Activated naive CD4-positive, alpha-beta T cell treated with anti-CD3 and anti-CD28 coated beads for 36 hours (primary cell): ENCODE data around the gene KRTAP10-2. TPM values are rescaled to one million over a fixed set of nuclear protein-coding genes. Genes with fewer than 3 reads are reported as not detected.

ENCODE experiments used
- CTCF ChIA-PET: fragments of 350-600 bp; sonication (Branson Sonifier 250); formaldehyde crosslinking; loops from one replicate; lab custom pipeline; 2021; ENCODE audit warnings: antibody characterized with exemption; lab: Charles Lee
- DNase-seq: peaks from one replicate; pipeline ENCODE4 v3.0.0-alpha.2; 2020
- H3K27ac Mint-ChIP-seq: one replicate; pipeline ENCODE4 v1.8.0; 2021; ENCODE audit warnings: mild to moderate bottlenecking, mixed read lengths
- H3K27me3 Mint-ChIP-seq: one replicate; pipeline ENCODE4 v1.8.0; 2021; ENCODE audit warnings: low read depth, mixed read lengths
- H3K36me3 Mint-ChIP-seq: one replicate; pipeline ENCODE4 v1.8.0; 2021; ENCODE audit warnings: low read depth, mixed read lengths
- H3K4me1 Mint-ChIP-seq: one replicate; pipeline ENCODE4 v1.8.0; 2021; ENCODE audit warnings: low read depth, mixed read lengths
- H3K4me3 Mint-ChIP-seq: one replicate; pipeline ENCODE4 v1.8.0; 2021; ENCODE audit warnings: mild to moderate bottlenecking, moderate library complexity, mixed read lengths
- H3K9me3 Mint-ChIP-seq: one replicate; pipeline ENCODE4 v1.8.0; 2021; ENCODE audit warnings: mixed read lengths
- intact Hi-C: fragments of 100-400 bp; cut with micrococcal nuclease; formaldehyde crosslinking; loops from one replicate; pipeline ENCODE4 v1.15.1; 2023
- total RNA-seq, 2 experiments: library from RNA; stranded (reverse); gene quantifications; one replicate each; pipeline ENCODE4 v1.2.3, GENCODE V29; 2021

The KRTAP10-2 gene
- total RNA-seq, 2 experiments from 2014 or later = not detected

GRCh38 chr21:44514218-44514520 lies 37.1 kb downstream of the KRTAP10-2 start:
- no peaks in the 10 kb centered on the region for H3K9me3 Mint-ChIP-seq
- CTCF ChIA-PET = interaction anchor here (1.4 to 2.2 kb wide), 2 partner anchors 229 to 279 kb away, joined by 6 to 8 read pairs; no protein-coding TSS in a partner anchor
- no peaks in the 10 kb centered on the region for H3K27me3 Mint-ChIP-seq
- DNase-seq = no peak
- H3K4me1 Mint-ChIP-seq = peaks cover 5% of the 10 kb centered on the region
- H3K27ac Mint-ChIP-seq = no peak overlapping the region
- no peak overlapping the region for H3K4me3 Mint-ChIP-seq
- H3K36me3 Mint-ChIP-seq = no peaks in the 10 kb centered on the region
- intact Hi-C loops = loop anchor here (5.0 kb wide), 2 partner anchors 363 to 418 kb away; no protein-coding TSS in a partner anchor

- Mint-ChIP-seq H3K36me3 (no peaks in the 10 kb centered on the region), H3K27me3 (no peaks in the 10 kb centered on the region), H3K27ac (no peak overlapping the region), H3K4me1 (peaks cover 5% of the 10 kb centered on the region), H3K9me3 (no peaks in the 10 kb centered on the region), H3K4me3 (no peak overlapping the region)
- CTCF ChIA-PET = interaction anchor here (1.4 to 2.2 kb wide), 2 partner anchors 229 to 280 kb away, joined by 6 to 8 read pairs; no protein-coding TSS in a partner anchor
- intact Hi-C loops = loop anchor here (5.0 kb wide), 2 partner anchors 364 to 419 kb away; no protein-coding TSS in a partner anchor
- no peak for DNase-seq
Measured at GRCh38 chr21:44513389-44514217, 37.7 kb downstream of the KRTAP10-2 start.

GRCh38 chr21:44512496-44513388 lies 38.6 kb downstream of the KRTAP10-2 start:
- intact Hi-C loops = loop anchor here (5.0 kb wide), 2 partner anchors 365 to 420 kb away; no protein-coding TSS in a partner anchor
- CTCF ChIA-PET = interaction anchor here (2.2 to 2.7 kb wide), 2 partner anchors 230 to 281 kb away, joined by 8 to 27 read pairs; no protein-coding TSS in a partner anchor

GRCh38 chr21:44511938-44512275 lies 39.4 kb downstream of the KRTAP10-2 start:
- H3K27me3 Mint-ChIP-seq = no peaks in the 10 kb centered on the region
- H3K4me1 Mint-ChIP-seq = peaks cover 5% of the 10 kb centered on the region
- H3K9me3 Mint-ChIP-seq = no peaks in the 10 kb centered on the region
- intact Hi-C loops = loop anchor here (5.0 kb wide), 2 partner anchors 365 to 420 kb away; no protein-coding TSS in a partner anchor
- no peak overlapping the region for H3K27ac Mint-ChIP-seq
- H3K36me3 Mint-ChIP-seq = no peaks in the 10 kb centered on the region
- CTCF ChIA-PET = interaction anchor here (2.5 to 2.7 kb wide), 2 partner anchors 229 to 282 kb away, joined by 27 to 37 read pairs; no protein-coding TSS in a partner anchor
- no peak overlapping the region for H3K4me3 Mint-ChIP-seq
- no peak for DNase-seq

More at GRCh38 chr21:44512496-44513388, 38.6 kb downstream of the KRTAP10-2 start:
- Mint-ChIP-seq H3K4me3 (no peak overlapping the region), H3K4me1 (peaks cover 5% of the 10 kb centered on the region), H3K27ac (no peak overlapping the region), H3K27me3 (no peaks in the 10 kb centered on the region), H3K9me3 (no peaks in the 10 kb centered on the region), H3K36me3 (no peaks in the 10 kb centered on the region)
- DNase-seq = no peak

- intact Hi-C loops = loop anchor here (5.0 kb wide), 2 partner anchors 366 to 421 kb away; no protein-coding TSS in a partner anchor
- CTCF ChIA-PET = interaction anchor here (0.6 to 2.7 kb wide), 19 partner anchors 8 to 350 kb away, joined by 3 to 37 read pairs (median 3); no protein-coding TSS in a partner anchor
- DNase-seq = no peak
- H3K4me1 Mint-ChIP-seq = peaks cover 5% of the 10 kb centered on the region
- H3K27ac Mint-ChIP-seq = no peak overlapping the region
- H3K27me3 Mint-ChIP-seq = no peaks in the 10 kb centered on the region
- H3K4me3 Mint-ChIP-seq = no peak overlapping the region
- no peaks in the 10 kb centered on the region for H3K36me3 Mint-ChIP-seq
- no peaks in the 10 kb centered on the region for H3K9me3 Mint-ChIP-seq
Measured at GRCh38 chr21:44511219-44511937, 39.9 kb downstream of the KRTAP10-2 start.

GRCh38 chr21:44510508-44511218 lies 40.6 kb downstream of the KRTAP10-2 start:
- peak; percentile 81 for DNase-seq
- Mint-ChIP-seq H3K4me3 (no peak overlapping the region), H3K36me3 (no peaks in the 10 kb centered on the region), H3K4me1 (peaks cover 5% of the 10 kb centered on the region), H3K27me3 (no peaks in the 10 kb centered on the region), H3K9me3 (no peaks in the 10 kb centered on the region), H3K27ac (no peak overlapping the region)
- CTCF ChIA-PET = interaction anchor here (0.6 to 2.7 kb wide), 22 partner anchors 9 to 351 kb away, joined by 3 to 37 read pairs (median 3); no protein-coding TSS in a partner anchor
- intact Hi-C loops = loop anchor here (1.0 to 5.0 kb wide), 4 partner anchors 232 to 422 kb away; no protein-coding TSS in a partner anchor

- intact Hi-C loops = loop anchor here (1.0 to 5.0 kb wide), 4 partner anchors 232 to 422 kb away; no protein-coding TSS in a partner anchor
- H3K9me3 Mint-ChIP-seq = no peaks in the 10 kb centered on the region
- H3K4me1 Mint-ChIP-seq = peaks cover 5% of the 10 kb centered on the region
- DNase-seq = no peak
- no peak overlapping the region for H3K27ac Mint-ChIP-seq
- CTCF ChIA-PET = interaction anchor here (0.6 to 2.7 kb wide), 13 partner anchors 11 to 336 kb away, joined by 3 to 37 read pairs (median 5); partner anchors contain the start of gene KRTAP10-9
- H3K4me3 Mint-ChIP-seq = no peak overlapping the region
- H3K27me3 Mint-ChIP-seq = no peaks in the 10 kb centered on the region
- H3K36me3 Mint-ChIP-seq = no peaks in the 10 kb centered on the region
Measured at GRCh38 chr21:44510109-44510507, 41.2 kb downstream of the KRTAP10-2 start.

- Mint-ChIP-seq H3K27me3 (no peaks in the 10 kb centered on the region), H3K9me3 (no peaks in the 10 kb centered on the region), H3K27ac (no peak overlapping the region), H3K4me1 (peaks cover 5% of the 10 kb centered on the region), H3K4me3 (no peak overlapping the region), H3K36me3 (no peaks in the 10 kb centered on the region)
- DNase-seq = no peak
- CTCF ChIA-PET = interaction anchor here (0.6 to 2.7 kb wide), 10 partner anchors 11 to 284 kb away, joined by 3 to 37 read pairs (median 4); partner anchors contain the start of gene KRTAP10-9
- intact Hi-C loops = no loop called here
Measured at GRCh38 chr21:44509539-44509938, 41.8 kb downstream of the KRTAP10-2 start.

- Mint-ChIP-seq H3K36me3 (no peaks in the 10 kb centered on the region), H3K4me3 (no peak overlapping the region), H3K9me3 (no peaks in the 10 kb centered on the region), H3K27ac (no peak overlapping the region), H3K27me3 (no peaks in the 10 kb centered on the region), H3K4me1 (peaks cover 9% of the 10 kb centered on the region)
- intact Hi-C loops = no loop called here
- no peak for DNase-seq
- CTCF ChIA-PET = interaction anchor here (1.0 kb wide), 1 partner anchor 284 kb away, joined by 3 read pairs; no protein-coding TSS in a partner anchor
Measured at GRCh38 chr21:44508711-44509445, 42.4 kb downstream of the KRTAP10-2 start.

- no peak overlapping the region for H3K4me3 Mint-ChIP-seq
- H3K27me3 Mint-ChIP-seq = no peaks in the 10 kb centered on the region
- peaks cover 11% of the 10 kb centered on the region for H3K4me1 Mint-ChIP-seq
- H3K36me3 Mint-ChIP-seq = no peaks in the 10 kb centered on the region
- intact Hi-C loops = no loop called here
- CTCF ChIA-PET = no interaction called here
- H3K9me3 Mint-ChIP-seq = no peaks in the 10 kb centered on the region
- no peak for DNase-seq
- no peak overlapping the region for H3K27ac Mint-ChIP-seq
Measured at GRCh38 chr21:44508426-44508710, 42.9 kb downstream of the KRTAP10-2 start.
